ENCODE measurements around the gene CCDC200.
"Not testable (repeated sequence)": the region's sequence is repeated elsewhere in the genome, so short reads cannot be mapped to it uniquely, and the experiment has no call there.

CCDC200 gene

GRCh38 chr17:43228020-43228782 lies at the start of gene CCDC200:
CCDC200 (minus strand) TSS chr17:43228623; CDS start chr17:43228554, 69 bp downstream.
- not testable (repeated sequence) for H3K4me3 ChIP-seq; H3K36me3 ChIP-seq (ENCODE audit: insufficient read depth, low read length); H3K9ac ChIP-seq (ENCODE audit: insufficient read length); DNase-seq (ENCODE audit: low read depth, low spot score); H3K9me3 ChIP-seq (ENCODE audit: low read depth, low read length); H3K27ac ChIP-seq

GRCh38 chr17:43272914-43273313 lies 44.5 kb upstream of the CCDC200 start:
- not testable (repeated sequence) for H3K4me3 ChIP-seq; H3K9me3 ChIP-seq (ENCODE audit: low read depth, low read length); H3K36me3 ChIP-seq (ENCODE audit: insufficient read depth, low read length); H3K27ac ChIP-seq; DNase-seq (ENCODE audit: low read depth, low spot score); H3K9ac ChIP-seq (ENCODE audit: insufficient read length)

GRCh38 chr17:43272483-43272882 lies 44.1 kb upstream of the CCDC200 start:
- not testable (repeated sequence) for H3K9me3 ChIP-seq (ENCODE audit: low read depth, low read length); DNase-seq (ENCODE audit: low read depth, low spot score); H3K36me3 ChIP-seq (ENCODE audit: insufficient read depth, low read length); H3K4me3 ChIP-seq; H3K27ac ChIP-seq; H3K9ac ChIP-seq (ENCODE audit: insufficient read length)

- DNase-seq (ENCODE audit: low read depth, low spot score); H3K27ac ChIP-seq; H3K4me3 ChIP-seq; H3K9me3 ChIP-seq (ENCODE audit: low read depth, low read length); H3K36me3 ChIP-seq (ENCODE audit: insufficient read depth, low read length); H3K9ac ChIP-seq (ENCODE audit: insufficient read length): not testable (repeated sequence)
Observed at GRCh38 chr17:43270552-43271504, 42.4 kb upstream of the CCDC200 start.

- not testable (repeated sequence) for H3K4me3 ChIP-seq; H3K27ac ChIP-seq; H3K9me3 ChIP-seq (ENCODE audit: low read depth, low read length); H3K9ac ChIP-seq (ENCODE audit: insufficient read length); H3K36me3 ChIP-seq (ENCODE audit: insufficient read depth, low read length); DNase-seq (ENCODE audit: low read depth, low spot score)
Observed at GRCh38 chr17:43246456-43246855, 18.0 kb upstream of the CCDC200 start.

- H3K9ac ChIP-seq (ENCODE audit: insufficient read length); H3K4me3 ChIP-seq; H3K9me3 ChIP-seq (ENCODE audit: low read depth, low read length); DNase-seq (ENCODE audit: low read depth, low spot score); H3K36me3 ChIP-seq (ENCODE audit: insufficient read depth, low read length); H3K27ac ChIP-seq: not testable (repeated sequence)
Observed at GRCh38 chr17:43240596-43241352, 12.4 kb upstream of the CCDC200 start.

GRCh38 chr17:43239597-43239996 lies 11.2 kb upstream of the CCDC200 start:
- DNase-seq (ENCODE audit: low read depth, low spot score); H3K27ac ChIP-seq; H3K36me3 ChIP-seq (ENCODE audit: insufficient read depth, low read length); H3K9me3 ChIP-seq (ENCODE audit: low read depth, low read length); H3K4me3 ChIP-seq; H3K9ac ChIP-seq (ENCODE audit: insufficient read length): not testable (repeated sequence)

GRCh38 chr17:43233877-43234276 lies 5.5 kb upstream of the CCDC200 start, which contains the start of gene RNU2-1:
RNU2-1 (minus strand) TSS chr17:43233977.
- DNase-seq (ENCODE audit: low read depth, low spot score); H3K9me3 ChIP-seq (ENCODE audit: low read depth, low read length); H3K4me3 ChIP-seq; H3K9ac ChIP-seq (ENCODE audit: insufficient read length); H3K36me3 ChIP-seq (ENCODE audit: insufficient read depth, low read length); H3K27ac ChIP-seq: not testable (repeated sequence)

- not testable (repeated sequence) for H3K9ac ChIP-seq (ENCODE audit: insufficient read length); H3K4me3 ChIP-seq; H3K36me3 ChIP-seq (ENCODE audit: insufficient read depth, low read length); H3K27ac ChIP-seq; DNase-seq (ENCODE audit: low read depth, low spot score); H3K9me3 ChIP-seq (ENCODE audit: low read depth, low read length)
Observed at GRCh38 chr17:43233263-43233662, 4.8 kb upstream of the CCDC200 start.

- not testable (repeated sequence) for H3K9ac ChIP-seq (ENCODE audit: insufficient read length); H3K36me3 ChIP-seq (ENCODE audit: insufficient read depth, low read length); H3K27ac ChIP-seq; DNase-seq (ENCODE audit: low read depth, low spot score); H3K9me3 ChIP-seq (ENCODE audit: low read depth, low read length); H3K4me3 ChIP-seq
Observed at GRCh38 chr17:43232021-43232699, 3.7 kb upstream of the CCDC200 start.

GRCh38 chr17:43231205-43232020 lies 3.0 kb upstream of the CCDC200 start:
- not testable (repeated sequence) for H3K9me3 ChIP-seq (ENCODE audit: low read depth, low read length); H3K36me3 ChIP-seq (ENCODE audit: insufficient read depth, low read length); H3K4me3 ChIP-seq; H3K9ac ChIP-seq (ENCODE audit: insufficient read length); H3K27ac ChIP-seq; DNase-seq (ENCODE audit: low read depth, low spot score)
